ENCODE results near the gene HIP1. TPM values are rescaled to one million over a fixed set of nuclear protein-coding genes. Genes with fewer than 3 reads are reported as not detected.
A peak's percentile ranks its signal among the peaks of the same experiment; 100 is the strongest.
"Not testable (repeated sequence)": the region's sequence is repeated elsewhere in the genome, so short reads cannot be mapped to it uniquely, and the experiment has no call there.

HIP1 gene
- polyA plus RNA-seq, 1 donor = 40.1 TPM

- no peak for DNase-seq
These were observed 21.6 kb downstream of the HIP1 start for GRCh38 chr7:75716992-75717626.

GRCh38 chr7:75715864-75716263 is 22.9 kb downstream of the HIP1 start:
- DNase-seq = no peak

DNA sequence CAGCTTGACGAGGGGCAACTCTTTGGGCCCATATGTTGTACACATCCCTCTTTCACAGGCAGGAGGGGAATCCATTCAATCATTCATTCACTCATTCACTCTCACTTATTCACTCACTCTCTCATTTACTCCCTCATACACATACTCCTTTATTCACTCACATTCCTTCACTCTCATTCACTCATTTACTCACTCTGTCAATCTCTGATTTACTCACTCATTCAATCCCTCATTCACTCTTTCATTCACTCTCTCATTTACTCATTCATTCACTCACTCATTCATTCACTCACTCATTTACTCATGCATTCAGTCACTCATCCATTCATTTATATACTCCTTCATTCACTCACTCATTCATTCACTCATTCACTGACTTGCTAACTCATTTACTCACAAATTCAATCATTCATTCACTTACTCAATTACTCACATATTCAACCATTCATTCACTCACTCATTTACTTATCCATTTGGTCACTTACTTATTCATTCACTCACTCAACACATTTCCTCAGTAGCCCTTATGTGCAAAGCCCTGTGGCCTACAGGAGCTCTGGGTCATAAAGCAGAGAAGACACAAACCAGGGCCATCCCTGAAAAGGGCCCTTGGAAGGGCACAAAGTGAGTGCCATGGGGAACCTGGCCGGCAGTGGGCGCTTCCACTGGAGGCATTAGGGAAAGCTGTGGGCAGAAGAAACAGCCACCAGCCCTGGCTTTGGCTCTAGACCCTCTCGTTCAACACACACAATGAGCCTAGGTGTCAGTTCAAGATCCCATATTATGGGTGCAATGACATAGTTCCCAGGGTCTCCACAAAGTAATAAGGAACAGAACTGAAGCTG is 26.0 kb downstream of the HIP1 start:
- DNase-seq = no peak

DNA sequence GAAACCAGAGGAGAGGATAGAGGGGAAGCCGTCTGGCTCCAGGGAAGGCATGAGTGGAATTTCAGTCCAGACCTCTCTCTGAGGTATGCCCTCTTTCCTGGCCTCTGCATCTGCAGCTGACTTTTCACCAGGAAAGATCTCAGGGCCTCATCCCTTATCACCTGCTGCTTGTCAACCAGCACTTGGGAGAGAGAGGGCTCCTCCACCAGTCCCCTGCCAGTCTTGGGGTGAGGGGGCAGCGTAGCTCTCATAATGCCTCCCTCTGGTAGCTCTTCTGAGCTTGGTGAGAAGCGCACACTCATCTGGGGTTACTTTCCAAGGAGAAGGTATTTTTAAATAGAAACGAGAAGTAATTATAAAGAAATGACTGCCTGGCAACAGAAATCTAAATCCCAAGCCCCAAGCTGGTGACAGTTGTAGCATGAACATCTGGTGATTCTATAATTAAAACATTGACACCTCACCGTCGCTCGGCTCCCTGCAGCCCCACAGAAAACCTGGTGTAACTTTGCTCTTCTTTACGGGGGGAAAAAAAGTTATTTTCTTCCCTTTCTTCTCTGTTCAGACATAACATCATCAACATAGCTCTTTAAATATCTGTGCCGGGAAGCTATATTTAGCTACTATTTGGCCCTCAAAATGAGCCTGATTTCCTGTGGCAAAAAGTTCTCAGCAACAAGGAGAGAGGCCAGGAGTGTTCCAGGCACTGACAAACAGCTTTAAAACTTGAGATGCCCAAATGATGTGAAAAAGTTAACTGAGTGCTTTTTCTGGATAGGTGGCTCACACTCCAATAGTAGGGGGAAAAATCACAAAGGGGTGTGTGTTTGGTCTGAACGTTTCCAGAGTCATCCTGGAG is 26.9 kb downstream of the HIP1 start:
- DNase-seq = no peak

DNA sequence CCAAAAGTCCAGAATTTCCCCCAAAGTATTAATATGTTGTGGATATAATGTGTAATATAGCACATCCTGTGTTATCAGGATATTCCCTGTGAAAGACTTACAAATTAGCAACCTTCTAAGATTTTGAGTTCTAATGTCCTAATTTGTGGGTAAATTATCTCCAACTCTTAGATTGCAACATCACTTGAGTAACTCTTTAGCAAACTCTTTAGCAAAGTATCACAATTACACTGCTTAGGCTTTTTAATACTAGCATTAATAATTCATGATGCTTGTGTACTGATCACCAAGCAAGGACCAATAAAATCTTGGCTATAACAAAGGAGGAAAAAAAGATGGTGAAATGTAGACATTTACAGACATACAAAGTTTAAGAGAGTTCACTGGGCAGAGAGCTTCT is 27.7 kb downstream of the HIP1 start:
- DNase-seq = no peak

DNA sequence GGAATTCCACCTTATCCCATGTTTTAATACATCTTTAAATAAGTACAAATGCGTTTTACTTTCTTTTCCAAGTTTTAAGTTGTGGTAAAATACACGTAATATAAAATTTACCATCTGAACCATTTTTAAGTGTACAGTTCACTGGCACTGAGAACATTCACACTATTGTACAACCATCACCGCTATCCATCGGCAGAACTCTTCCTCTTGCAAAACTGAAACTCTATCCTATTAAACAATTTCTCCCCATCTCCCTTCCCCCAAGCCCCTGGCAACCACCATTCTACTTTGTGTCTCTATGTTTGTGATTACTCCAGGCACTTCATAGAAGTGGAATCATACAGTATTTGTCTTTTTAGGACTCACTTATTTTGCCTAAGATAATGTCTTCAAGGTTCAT is 33.8 kb downstream of the HIP1 start:
- no peak for DNase-seq

- DNase-seq = no peak
These were observed 36.2 kb downstream of the HIP1 start for GRCh38 chr7:75702515-75702914.

DNA sequence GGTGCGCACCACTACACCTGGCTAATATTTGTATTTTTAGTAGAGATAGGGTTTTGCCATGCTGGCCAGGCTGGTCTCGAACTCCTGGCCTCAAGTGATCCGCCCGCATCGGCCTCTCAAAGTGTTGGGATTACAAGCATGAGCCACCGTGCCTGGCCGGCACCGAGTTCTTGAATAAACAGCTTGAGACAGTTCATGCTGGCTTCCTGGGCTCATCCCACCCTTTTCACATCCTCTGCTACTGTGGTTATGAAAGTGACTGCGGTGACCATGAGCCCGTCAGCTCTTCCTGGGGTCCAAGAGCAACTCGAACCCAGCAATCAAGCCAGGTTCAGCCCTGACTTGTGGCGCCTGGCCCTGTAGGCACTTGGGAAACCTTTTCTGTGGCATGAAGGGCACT is 38.7 kb downstream of the HIP1 start:
- DNase-seq = no peak

DNA sequence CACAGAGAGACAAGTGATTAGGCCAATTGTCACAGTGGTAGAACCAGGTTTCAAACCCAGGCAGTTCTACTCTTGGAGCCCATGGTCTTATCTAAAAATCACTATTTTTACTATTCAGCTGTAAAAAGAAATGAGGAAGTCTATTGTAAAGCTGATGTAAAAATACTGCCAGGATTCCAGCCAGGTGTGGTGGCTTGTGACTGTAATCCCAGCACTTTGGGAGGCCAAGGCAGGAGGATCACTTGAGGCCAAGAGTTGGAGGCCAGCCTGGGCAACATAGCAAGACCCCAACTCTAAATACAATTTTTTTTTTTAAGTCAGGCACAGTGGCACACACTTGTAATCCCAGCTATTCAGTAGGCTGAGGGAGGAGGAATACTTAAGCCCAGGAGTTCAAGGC is 40.4 kb downstream of the HIP1 start:
- no peak for DNase-seq

DNA sequence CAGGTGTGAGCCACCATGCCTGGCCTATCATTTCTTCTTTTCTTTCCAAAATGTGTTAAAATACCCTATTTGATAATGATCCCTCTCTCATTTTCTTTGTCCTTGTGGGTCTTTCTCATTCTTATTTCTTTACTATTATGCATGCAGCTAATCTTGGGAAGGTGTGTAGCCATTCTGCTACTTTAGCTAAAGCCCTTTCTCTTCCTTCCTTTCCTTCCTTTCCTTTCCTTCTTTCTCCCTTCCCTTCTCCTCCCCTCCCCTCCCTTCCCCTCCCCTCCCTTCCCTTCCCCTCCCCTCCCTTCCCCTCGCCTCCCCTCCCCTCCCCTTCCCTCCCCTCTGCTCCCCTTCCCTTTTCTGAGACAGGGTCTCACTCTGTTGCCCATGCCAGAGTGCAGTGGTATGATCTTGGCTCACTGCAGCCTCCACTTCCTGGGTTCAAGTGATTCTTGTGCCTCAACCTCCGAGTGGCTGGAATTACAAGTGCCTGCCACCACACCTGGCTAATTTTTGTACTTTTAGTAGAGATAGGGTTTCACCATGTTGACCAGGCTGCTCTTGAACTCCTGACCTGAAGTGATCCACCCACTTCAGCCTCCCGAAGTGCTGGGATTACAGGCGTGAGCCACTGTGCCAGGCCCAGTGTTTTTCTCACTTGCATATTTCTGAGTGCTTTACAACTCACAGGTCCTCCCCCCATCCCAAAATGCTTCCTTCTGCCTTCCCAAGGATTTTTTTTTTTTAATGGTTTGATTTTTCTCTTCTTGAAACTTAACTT is 42.3 kb downstream of the HIP1 start:
- no peak for DNase-seq

- DNase-seq = peak; percentile 31
These were observed 43.9 kb downstream of the HIP1 start for GRCh38 chr7:75694638-75695399.

DNA sequence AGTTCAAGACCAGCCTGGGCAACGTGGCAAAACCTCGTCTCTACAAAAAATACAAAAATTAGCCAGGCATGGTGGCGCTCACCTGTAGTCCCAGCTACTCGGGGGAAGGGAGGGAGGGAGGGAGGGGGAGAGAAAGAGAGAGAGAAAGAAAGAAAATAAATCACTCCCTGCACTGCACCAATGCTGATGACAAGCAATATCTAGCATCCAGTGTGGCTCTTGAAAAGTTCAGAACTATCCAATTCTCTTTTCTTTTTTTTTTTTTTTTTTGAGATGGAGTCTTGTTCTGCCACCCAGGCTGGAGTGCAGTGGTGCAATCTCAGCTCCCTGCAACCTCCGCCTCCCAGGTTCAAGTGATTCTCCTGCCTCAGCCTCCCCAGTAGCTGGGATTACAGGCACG is 45.1 kb downstream of the HIP1 start:
- not testable (repeated sequence) for DNase-seq

GRCh38 chr7:75691793-75692543 is 46.8 kb downstream of the HIP1 start:
- peak; percentile 32 for DNase-seq

GRCh38 chr7:75690121-75690523 is 48.6 kb downstream of the HIP1 start:
- DNase-seq = no peak

DNA sequence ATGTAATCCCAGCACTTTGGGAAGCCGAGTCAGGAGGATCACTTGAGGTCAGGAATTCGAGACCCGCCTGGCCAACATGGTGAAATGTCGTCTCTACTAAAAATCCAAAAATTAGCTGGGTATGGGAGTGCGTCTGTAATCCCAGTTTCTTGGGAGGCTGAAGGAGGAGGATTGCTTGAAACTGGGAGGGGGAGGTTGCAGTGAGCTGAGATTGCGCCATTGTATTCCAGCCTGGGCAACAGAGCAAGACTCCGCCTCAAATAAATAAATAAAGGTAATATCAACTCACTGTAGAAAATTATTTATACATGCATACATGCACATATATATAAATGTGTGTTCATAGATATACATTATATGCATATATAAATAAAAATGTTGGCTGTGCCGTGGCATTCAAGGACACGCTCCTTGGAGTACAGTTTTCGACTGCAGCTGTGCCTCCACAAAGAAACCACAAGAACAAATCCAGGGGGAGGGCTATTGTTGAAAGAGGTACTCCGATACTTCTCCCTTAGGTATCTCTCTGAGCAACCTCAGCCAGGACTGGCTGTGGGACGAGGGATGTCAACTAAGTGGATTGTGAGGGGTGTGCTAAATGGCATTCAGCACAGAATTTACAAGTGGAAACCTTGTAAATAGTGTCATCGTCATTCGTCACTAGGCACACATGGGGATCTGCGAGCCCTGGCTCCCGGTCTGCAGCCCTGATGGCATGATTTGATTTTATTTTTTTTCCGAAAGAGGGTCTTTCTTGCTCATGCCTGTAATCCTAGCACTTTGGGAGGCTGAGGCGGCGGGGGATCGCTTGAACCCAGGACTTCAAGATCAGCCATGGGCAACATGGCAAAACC is 49.3 kb downstream of the HIP1 start:
- DNase-seq = no peak

- DNase-seq = peak; percentile 29
These were observed 50.3 kb downstream of the HIP1 start for GRCh38 chr7:75688200-75689136.

DNA sequence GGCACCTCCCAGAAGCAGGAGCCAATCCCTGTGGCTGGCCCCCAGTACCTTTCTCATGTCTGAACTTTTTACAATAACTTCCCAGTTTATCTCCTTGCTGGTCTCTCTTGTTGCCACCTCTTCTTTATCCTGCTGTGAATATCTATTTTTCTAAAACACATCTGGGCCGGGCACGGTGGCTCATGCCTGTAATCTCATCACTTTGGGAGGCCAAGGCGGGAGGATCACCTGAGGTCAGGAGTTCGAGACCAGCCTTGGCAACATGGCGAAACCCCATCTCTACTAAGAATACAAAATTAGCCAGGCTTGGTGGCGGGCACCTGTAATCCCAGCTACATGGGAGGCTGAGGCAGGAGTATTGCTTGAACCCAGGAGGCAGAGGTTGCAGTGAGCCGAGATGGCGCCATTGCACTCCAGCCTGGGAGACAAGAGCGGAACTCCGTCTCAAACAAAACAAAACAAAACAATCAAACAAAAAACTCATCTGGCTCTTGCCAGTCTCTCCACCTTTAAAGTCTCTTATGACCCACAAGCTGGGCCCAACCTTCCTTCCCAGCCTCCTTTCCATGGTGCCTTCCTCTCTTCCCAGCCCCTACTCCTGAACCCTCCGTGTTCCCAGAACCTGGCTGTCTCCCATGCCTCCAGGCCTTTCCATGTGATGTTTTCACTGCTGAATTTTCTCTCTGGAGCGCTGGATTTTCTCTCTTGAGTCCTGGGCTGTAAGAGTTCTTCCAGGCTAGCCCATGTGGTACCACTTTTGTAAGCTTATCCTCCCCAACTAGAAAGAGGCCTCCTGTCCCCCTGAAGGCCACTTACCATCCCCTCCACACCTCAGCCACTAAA is 51.3 kb downstream of the HIP1 start:
- no peak for DNase-seq

All from left kidney (tissue), 2 donors.